ELF-1 (cell line): Measurements from ENCODE around the gene GIGYF1.
"Not testable (repeated sequence)": the region's sequence is repeated elsewhere in the genome, so short reads cannot be mapped to it uniquely, and the experiment has no call there.

ENCODE experiments used
- DNase-seq: peaks from one replicate; pipeline ENCODE4 v3.0.0-alpha.2; 2016; ENCODE audit warnings: low read depth, low spot score

Gene GIGYF1

DNA sequence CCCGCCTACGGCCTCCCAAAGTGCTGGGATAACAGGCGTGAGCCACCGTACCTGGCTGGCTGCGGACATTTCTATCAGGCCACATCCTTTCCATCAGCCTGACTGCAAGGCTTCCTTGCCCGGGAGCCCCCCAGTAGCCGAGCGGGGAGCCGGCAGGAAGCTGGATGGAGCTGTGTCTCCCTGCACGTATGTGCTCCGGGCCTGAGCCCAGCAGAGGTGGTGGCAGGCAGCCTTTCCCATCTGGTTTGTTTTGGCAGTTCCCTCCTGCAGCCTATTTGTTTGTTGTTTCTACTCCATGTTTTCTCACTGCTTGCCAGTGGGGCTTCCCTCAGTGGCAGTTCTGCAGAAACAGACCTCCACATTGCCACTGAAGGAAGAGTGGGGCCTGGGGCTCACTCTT is 17.3 kb upstream of the GIGYF1 start:
- DNase-seq: no peak

DNA sequence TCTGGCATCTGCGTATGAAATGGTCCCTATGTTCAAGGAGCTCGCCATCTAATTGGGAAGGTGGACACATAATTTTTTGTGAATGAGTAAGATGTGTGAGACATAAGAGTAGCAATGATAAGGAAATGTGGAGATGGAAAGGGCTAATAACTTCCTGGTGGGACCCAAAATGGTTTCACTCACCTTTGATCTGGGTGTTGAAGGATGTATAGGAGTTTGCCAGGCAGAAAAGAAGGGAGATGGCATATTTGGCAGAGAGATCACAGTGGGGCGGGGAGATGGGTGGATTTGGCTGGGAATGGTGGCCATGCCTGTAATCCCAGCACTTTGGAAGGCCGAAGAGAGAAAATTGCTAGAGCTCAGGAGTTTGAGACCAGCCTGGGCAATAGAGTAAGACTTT is 16.4 kb upstream of the GIGYF1 start:
- no peak for DNase-seq

DNA sequence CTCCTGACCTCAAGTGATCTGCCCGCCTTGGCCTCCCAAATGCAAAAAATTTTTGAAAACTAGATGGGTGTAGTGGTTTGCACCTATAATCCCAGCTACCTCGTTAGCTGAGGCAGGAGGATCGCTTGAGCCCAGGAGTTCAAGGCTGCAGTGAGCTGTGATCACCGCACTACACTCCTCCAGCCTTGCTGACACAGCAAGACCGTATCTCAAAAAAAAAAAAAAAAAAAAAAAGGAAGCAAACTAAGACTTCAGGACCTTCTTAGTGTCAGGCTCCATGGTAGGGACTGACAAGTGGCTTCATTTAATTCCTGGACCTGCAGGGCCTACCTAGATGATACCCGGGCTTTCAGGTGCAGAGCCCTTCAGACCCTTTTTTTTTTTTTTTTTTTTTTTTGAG is 14.3 kb upstream of the GIGYF1 start:
- DNase-seq: no peak

GRCh38 chr7:100706672-100707311 is 12.7 kb upstream of the GIGYF1 start:
- no peak for DNase-seq

- peak; percentile 98 for DNase-seq
Measured at GRCh38 chr7:100705753-100706671, 12.0 kb upstream of the GIGYF1 start, which contains the start of gene POP7. Gene POP7, plus strand, starts transcription at chr7:100706121. Its CDS starts 710 bp downstream, at chr7:100706831.

- DNase-seq: peak; percentile 94
Measured at GRCh38 chr7:100705320-100705752, 11.3 kb upstream of the GIGYF1 start.

GRCh38 chr7:100701089-100701488 is 7.0 kb upstream of the GIGYF1 start:
- DNase-seq: not testable (repeated sequence)

- no peak for DNase-seq
Measured at GRCh38 chr7:100699018-100699417, 5.0 kb upstream of the GIGYF1 start.

DNA sequence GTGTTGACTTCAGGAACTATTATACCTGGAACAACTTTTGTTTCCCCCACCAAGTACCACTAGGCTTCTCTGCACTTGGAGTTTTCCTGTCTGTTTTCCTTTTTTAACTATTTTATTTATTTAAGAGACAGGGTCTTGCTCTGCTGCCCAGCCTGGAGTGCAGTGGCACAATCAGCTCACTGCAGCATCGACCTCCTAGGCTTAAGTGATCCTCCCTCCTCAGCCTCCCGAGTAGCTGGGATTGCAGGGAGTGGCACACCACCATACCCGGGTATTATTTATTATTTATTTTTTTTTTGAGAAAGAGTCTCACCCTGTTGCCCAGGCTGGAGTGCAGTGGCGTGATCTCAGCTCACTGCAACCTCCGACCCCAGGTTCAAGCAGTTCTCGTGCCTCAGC is 2.1 kb upstream of the GIGYF1 start:
- no peak for DNase-seq

DNA sequence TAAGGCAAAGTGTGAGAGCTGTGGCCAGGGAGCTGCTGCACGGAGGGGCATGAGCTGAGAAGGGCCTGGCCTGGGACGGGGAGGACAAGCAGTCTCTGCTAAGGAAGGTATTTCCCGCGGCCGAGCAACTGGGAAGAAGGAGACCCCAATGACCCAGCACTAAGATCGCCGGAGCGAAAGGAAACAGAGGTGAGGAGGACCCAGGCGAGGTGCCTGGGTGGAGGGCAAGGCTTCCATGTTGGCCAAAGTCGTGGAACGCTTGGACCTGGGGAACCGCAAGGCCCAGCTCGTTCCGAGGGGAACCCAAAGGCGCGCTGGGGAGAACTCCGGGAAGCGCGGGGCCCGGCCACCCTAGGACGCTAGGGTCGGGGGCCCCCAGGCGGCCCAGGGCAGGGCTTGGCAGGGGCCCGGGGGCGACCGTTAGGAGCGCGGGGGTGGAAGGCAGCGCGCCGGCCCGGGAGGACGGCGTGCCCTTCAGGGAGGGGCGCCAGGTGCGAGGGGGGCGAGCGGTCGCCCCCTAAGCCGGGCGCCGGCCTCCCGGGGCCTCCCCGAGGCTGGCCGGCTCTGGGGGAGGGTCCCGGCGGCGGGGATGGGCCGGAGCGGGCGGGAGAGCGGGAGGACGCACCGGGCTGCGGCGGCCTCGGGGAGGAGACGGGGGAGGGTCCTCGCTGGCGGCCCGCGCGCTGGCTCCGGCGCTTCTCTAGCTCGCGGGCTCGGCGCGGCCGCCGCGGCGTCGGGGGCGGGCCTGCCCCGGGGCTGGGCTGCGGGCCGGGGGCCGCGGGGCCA is 545 bp downstream of the GIGYF1 start:
- no peak for DNase-seq

GRCh38 chr7:100692578-100692961 is 1.5 kb downstream of the GIGYF1 start:
- no peak for DNase-seq

DNA sequence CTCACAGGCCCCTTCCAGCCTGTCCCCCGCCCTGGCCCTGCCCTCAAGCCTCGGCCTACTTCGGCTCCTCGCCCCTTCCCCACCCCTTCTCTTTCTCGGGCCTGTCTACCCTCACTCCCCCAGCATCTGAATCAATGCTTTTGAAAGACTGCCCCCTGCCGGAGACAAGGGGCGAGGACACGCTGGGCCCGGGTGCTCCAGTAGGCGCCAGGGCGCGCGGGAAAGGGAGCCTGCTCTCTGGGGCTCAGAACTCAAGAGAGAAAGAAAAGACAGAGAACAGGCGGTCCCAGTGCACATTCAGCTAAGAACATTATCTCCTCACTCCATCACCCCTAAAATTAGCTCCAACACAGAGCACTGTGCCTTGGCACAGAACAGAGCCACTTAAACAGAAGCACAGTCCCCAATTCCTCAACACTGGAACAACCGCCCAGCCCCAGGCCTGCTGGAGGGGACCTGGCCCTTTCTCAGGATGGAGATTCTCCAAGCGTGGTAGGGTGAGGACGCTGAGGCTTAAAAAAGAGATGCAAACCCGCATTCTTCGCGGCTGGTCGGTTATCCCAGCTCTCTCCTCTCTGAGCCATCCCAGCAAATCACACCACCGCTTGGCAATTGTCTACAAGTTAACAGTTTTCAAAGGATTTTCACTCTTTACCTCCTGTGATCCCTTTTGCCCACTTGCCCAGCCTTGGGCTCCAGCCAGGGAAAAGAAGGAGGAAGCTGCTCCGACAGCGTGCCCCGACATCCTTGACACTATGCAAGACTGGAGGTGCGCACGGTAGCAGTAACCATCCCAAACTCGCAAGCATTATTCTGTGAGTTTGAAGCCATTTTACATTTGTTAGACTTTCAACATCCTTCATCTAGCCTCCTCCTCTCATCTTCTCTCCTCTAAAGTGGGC is 2.1 kb downstream of the GIGYF1 start:
- peak; percentile 95 for DNase-seq

- no peak for DNase-seq
Measured at GRCh38 chr7:100689230-100690135, 4.6 kb downstream of the GIGYF1 start.

DNA sequence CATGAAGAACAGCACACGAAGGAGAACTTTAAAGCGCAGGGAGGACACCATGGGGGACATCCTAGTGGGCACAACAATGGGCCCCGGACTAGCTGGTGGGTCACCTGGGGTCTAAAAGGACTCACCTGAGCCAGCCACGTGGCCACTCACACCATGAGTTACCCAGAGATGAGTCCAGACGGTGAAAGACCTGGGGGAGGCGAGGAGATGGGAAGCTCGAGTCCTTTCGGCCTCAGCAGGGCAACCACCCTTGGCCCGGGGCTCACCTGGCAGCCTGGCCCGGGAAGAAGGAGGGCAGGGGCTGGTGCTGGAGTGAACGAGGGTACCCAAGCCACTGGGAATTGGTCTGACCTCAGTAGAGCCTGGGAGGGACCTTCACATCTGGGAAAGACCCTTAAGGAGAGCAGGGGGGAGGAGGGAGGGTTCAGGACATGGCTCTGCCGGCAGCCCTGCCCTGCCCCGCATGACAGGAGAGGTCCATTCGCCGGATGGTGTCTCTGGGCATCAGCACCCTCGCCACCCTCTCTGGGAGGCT is 5.7 kb downstream of the GIGYF1 start:
- DNase-seq: no peak

- DNase-seq: no peak
Measured at GRCh38 chr7:100687751-100688300, 6.2 kb downstream of the GIGYF1 start.

GRCh38 chr7:100687261-100687660 is 6.8 kb downstream of the GIGYF1 start:
- DNase-seq: no peak

DNA sequence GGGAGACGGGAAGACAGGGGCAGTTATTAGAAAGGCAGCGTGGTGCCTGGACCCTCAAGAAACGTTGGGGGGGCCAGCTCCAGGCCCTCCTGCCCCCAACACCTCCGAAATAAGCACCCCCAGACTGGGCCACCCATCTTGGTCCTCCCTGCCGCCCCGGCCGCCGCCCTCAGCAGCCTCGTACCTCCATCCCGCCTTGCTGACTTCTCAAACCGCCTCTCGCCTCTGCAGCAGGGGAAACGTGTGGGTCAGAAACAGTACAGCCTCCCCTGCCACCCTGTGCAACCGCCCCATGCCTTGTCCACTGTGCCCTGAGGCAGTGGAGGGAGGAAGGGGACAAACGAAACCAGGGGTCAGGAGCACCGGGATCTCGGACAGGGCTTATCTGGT is 7.2 kb downstream of the GIGYF1 start:
- no peak for DNase-seq

GRCh38 chr7:100686201-100686821 is 7.7 kb downstream of the GIGYF1 start:
- DNase-seq: no peak

GRCh38 chr7:100685631-100686145 is 8.4 kb downstream of the GIGYF1 start:
- no peak for DNase-seq
